HFF-Myc (cell line): ENCODE data around the gene LAPTM5.

Experiments used
- DNase-seq: peaks from one replicate; pipeline ENCODE4 v3.0.0-alpha.2; 2011; ENCODE audit warnings: low read depth; ENCODE audit errors: extremely low read depth
- H3K4me3 ChIP-seq: replicated peaks from 2 replicates; pipeline ENCODE4 v1.5.1; 2011; ENCODE audit warnings: low read depth, mild to moderate bottlenecking, control low read depth, low read length
- CTCF ChIP-seq: IDR thresholded peaks from 2 replicates; pipeline ENCODE4 v1.5.1; 2012; ENCODE audit warnings: mild to moderate bottlenecking, low read depth, low read length, control low read depth; ENCODE audit errors: missing control alignments

Gene LAPTM5

GRCh38 chr1:30754684-30755171 lies 2.8 kb downstream of the LAPTM5 start:
- no peak for DNase-seq
- no peak overlapping the region for H3K4me3 ChIP-seq

GRCh38 chr1:30753660-30754123 lies 3.9 kb downstream of the LAPTM5 start:
- H3K4me3 ChIP-seq, result no peak overlapping the region
- TF ChIP-seq CTCF, result no peak
- no peak for DNase-seq

More at GRCh38 chr1:30754684-30755171, 2.8 kb downstream of the LAPTM5 start:
- no peak for TF ChIP-seq CTCF

- DNase-seq, result no peak
- no peak overlapping the region for H3K4me3 ChIP-seq
- no peak for TF ChIP-seq CTCF
Observed at GRCh38 chr1:30753118-30753517, 4.5 kb downstream of the LAPTM5 start.

GRCh38 chr1:30752651-30752908 lies 5.0 kb downstream of the LAPTM5 start:
- no peak for DNase-seq
- no peak overlapping the region for H3K4me3 ChIP-seq
- no peak for TF ChIP-seq CTCF

GRCh38 chr1:30751830-30752650 lies 5.5 kb downstream of the LAPTM5 start:
- no peak for DNase-seq
- no peak for TF ChIP-seq CTCF
- H3K4me3 ChIP-seq, result no peak overlapping the region

- DNase-seq, result no peak
- no peak overlapping the region for H3K4me3 ChIP-seq
Observed at GRCh38 chr1:30750731-30751291, 6.8 kb downstream of the LAPTM5 start.

More at GRCh38 chr1:30750731-30751291, 6.8 kb downstream of the LAPTM5 start:
- no peak for TF ChIP-seq CTCF
